Caco-2 (cell line): ENCODE measurements around the gene MRPS6. TPM values are rescaled to one million over a fixed set of nuclear protein-coding genes. Genes with fewer than 3 reads are reported as not detected.

Experiments used
- BruUV-seq: library from RNA; stranded (reverse); fragments of 400-500 nt; replicated peaks from 2 replicates; lab custom pipeline; 2021; lab: Mats Ljungman, UMichigan
- CTCF ChIA-PET: fragments of 300-600 bp; sonication (Branson Sonifier 250); formaldehyde crosslinking; loops from one replicate; lab custom pipeline; 2022; ENCODE audit warnings: antibody characterized with exemption; lab: Charles Lee
- POLR2A ChIA-PET: fragments of 300-600 bp; sonication (Branson Sonifier 250); formaldehyde crosslinking; loops from one replicate; lab custom pipeline; 2022; ENCODE audit warnings: antibody characterized with exemption; lab: Charles Lee
- DNase-seq, 2 experiments: peaks; one replicate each; pipeline versions ENCODE4 v3.0.0 to v3.0.0-alpha.2; 2020 to 2022
- H3K27me3 ChIP-seq: replicated peaks from 2 replicates; pipeline ENCODE4 v1.6.0; 2011; ENCODE audit warnings: low read length; ENCODE audit not compliant: control insufficient read depth, insufficient read depth
- H3K36me3 ChIP-seq: 2 replicates; pipeline ENCODE4 v1.5.1; 2011; ENCODE audit warnings: low read length; ENCODE audit not compliant: control insufficient read depth, insufficient read depth
- H3K4me1 ChIP-seq: fragments of 250-450 bp; sonication (Bioruptor Pico); 2 replicates; pipeline ENCODE4 v1.5.1; 2020; ENCODE audit warnings: mild to moderate bottlenecking
- H3K4me3 ChIP-seq: 2 replicates; pipeline ENCODE4 v1.5.1; 2011; ENCODE audit warnings: low read depth, mild to moderate bottlenecking, control low read depth, low read length
- H3K9me3 ChIP-seq: fragments of 250-450 bp; sonication (Bioruptor Pico); 2 replicates; pipeline ENCODE4 v1.5.1; 2020; ENCODE audit warnings: mild to moderate bottlenecking, moderate library complexity
- H3K27ac Mint-ChIP-seq: one replicate; pipeline ENCODE4 v1.8.0; 2022; ENCODE audit warnings: mixed read lengths; ENCODE audit not compliant: unreplicated experiment
- H3K27me3 Mint-ChIP-seq: one replicate; pipeline ENCODE4 v1.8.0; 2022; ENCODE audit warnings: mixed read lengths; ENCODE audit not compliant: insufficient read depth, unreplicated experiment
- H3K36me3 Mint-ChIP-seq: one replicate; pipeline ENCODE4 v1.8.0; 2022; ENCODE audit warnings: mild to moderate bottlenecking, mixed read lengths; ENCODE audit not compliant: insufficient read depth, unreplicated experiment
- H3K4me1 Mint-ChIP-seq: one replicate; pipeline ENCODE4 v1.8.0; 2022; ENCODE audit warnings: low read depth, mixed read lengths; ENCODE audit not compliant: unreplicated experiment
- H3K4me3 Mint-ChIP-seq: one replicate; pipeline ENCODE4 v1.8.0; 2022; ENCODE audit warnings: mild to moderate bottlenecking, moderate library complexity, mixed read lengths; ENCODE audit not compliant: unreplicated experiment
- H3K9me3 Mint-ChIP-seq: one replicate; pipeline ENCODE4 v1.8.0; 2022; ENCODE audit warnings: mixed read lengths; ENCODE audit not compliant: unreplicated experiment
- intact Hi-C: fragments of 100-400 bp; cut with micrococcal nuclease; formaldehyde crosslinking; loops from one replicate; pipeline ENCODE4 v1.10.0; 2022; ENCODE audit not compliant: unreplicated experiment
- total RNA-seq: library from RNA; stranded (reverse); gene quantifications from 2 replicates; pipeline ENCODE4 v1.2.3, GENCODE V29; 2022
- TF ChIP-seq, protein P1 (sequence below), 2 experiments: fragments of 200-600 bp in 1 of 2; IDR thresholded peaks; 1 replicate in 1 of 2; 2 replicates in 1 of 2; pipeline versions ENCODE4 v1.5.1 to v1.8.0; 2011 to 2022; ENCODE audit warnings: antibody characterized with exemption in 1 of 2, control low read depth in 1 of 2, inconsistent platforms in 1 of 2, low read depth in 1 of 2, low read length in 1 of 2, mild to moderate bottlenecking in 1 of 2, moderate library complexity in 1 of 2; ENCODE audit not compliant: insufficient read depth in 1 of 2, severe bottlenecking in 1 of 2, unreplicated experiment in 1 of 2

The MRPS6 gene
- total RNA-seq, 1 experiment from 2014 or later: 104 TPM

DNA sequence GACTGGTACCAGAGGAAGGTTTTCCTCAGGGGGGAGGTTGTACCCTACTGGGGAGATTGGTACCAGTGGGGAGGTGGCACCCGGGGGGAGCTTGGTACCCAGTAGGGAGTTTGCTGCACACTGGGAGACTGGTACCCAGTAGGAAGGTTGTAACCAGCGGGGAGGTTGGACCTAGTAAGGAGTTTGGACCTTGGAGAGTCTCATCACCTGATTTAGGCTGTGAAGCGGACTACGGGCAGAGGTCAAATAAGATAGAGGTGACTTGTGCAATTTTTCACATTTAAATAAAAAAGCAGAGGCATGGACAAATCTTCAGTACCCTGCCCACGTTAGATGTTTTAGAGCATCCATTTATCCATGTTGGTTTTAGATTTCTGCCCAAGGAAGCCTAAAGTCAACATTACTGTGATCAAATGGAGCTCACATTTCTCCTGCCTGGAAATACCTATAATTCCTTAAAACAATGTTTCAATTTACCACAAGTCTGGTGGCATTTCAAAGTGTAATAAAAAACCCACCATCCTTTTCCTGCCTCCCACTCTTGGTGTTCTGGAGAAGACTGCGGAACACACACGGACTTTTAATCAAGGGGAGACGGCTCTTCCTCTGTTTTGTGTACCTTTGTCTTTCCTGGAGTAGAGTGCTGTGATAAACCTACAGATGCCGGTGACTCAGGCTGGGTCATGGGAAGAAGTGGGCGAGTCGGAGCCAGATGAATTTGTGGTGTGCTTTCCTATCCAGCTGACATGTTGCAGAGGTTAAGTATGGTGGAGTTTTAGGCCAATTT is 36.2 kb upstream of the MRPS6 start:
- Mint-ChIP-seq H3K27me3 (no peaks in the 10 kb centered on the region), H3K36me3 (peaks cover 6% of the 10 kb centered on the region), H3K4me3 (no peak overlapping the region), H3K27ac (no peak overlapping the region), H3K4me1 (peaks cover 21% of the 10 kb centered on the region), H3K9me3 (peaks cover 8% of the 10 kb centered on the region)
- intact Hi-C loops: no loop called here
- Histone ChIP-seq H3K4me3 (no peak overlapping the region), H3K27me3 (no peaks in the 10 kb centered on the region), H3K9me3 (no peaks in the 10 kb centered on the region), H3K36me3 (no peaks in the 10 kb centered on the region), H3K4me1 (peaks cover 5% of the 10 kb centered on the region)
- BruUV-seq: no TSS peak
- POLR2A ChIA-PET: no interaction called here
- DNase-seq: no peak
- TF ChIP-seq, protein P1, sequence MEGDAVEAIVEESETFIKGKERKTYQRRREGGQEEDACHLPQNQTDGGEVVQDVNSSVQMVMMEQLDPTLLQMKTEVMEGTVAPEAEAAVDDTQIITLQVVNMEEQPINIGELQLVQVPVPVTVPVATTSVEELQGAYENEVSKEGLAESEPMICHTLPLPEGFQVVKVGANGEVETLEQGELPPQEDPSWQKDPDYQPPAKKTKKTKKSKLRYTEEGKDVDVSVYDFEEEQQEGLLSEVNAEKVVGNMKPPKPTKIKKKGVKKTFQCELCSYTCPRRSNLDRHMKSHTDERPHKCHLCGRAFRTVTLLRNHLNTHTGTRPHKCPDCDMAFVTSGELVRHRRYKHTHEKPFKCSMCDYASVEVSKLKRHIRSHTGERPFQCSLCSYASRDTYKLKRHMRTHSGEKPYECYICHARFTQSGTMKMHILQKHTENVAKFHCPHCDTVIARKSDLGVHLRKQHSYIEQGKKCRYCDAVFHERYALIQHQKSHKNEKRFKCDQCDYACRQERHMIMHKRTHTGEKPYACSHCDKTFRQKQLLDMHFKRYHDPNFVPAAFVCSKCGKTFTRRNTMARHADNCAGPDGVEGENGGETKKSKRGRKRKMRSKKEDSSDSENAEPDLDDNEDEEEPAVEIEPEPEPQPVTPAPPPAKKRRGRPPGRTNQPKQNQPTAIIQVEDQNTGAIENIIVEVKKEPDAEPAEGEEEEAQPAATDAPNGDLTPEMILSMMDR (IDR thresholded peaks at IDR 0.05; ENCODE audit: insufficient read depth in 1 of 2, low read depth in 1 of 2, low read length in 1 of 2, severe bottlenecking in 1 of 2, unreplicated experiment in 1 of 2): no peak
- CTCF ChIA-PET: no interaction called here

DNA sequence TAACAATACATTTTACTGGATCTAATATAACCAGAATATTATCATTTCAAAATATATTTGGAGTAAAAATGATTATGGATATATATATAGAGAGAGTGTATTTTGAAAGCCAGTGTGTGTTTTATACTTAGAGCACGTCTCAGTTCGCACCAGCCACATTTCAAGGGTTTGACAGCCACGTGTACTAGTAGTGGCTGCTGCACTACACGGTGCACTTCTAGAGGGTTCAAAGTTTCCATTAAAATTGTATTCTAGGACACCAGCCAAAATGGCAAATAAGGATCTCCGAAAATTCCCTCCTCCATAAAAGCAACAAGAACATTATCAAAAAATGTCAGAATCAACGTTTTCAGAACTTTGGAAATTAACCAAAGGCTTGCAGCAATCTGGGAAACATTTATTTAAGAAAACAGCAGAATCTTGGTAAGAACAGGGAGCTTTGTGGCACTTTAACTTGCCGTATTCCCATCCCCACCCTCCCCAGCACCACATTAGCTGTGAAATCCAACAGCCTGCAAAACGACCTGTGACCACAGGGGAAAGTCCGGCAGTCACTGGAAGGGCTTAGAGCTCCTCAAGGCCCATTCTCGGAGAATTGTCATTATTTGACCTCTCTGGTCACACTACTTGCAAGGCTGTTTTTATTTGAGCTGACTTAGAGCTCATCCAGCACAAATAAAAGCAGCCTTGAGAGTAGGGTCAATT is 33.5 kb upstream of the MRPS6 start:
- Mint-ChIP-seq H3K27me3 (no peaks in the 10 kb centered on the region), H3K4me3 (no peak overlapping the region), H3K36me3 (peaks cover 6% of the 10 kb centered on the region), H3K9me3 (peaks cover 8% of the 10 kb centered on the region), H3K27ac (no peak overlapping the region), H3K4me1 (peaks cover 15% of the 10 kb centered on the region)
- ChIA-PET CTCF (interaction anchor here (0.6 to 0.7 kb wide), 2 partner anchors 20 to 289 kb away, joined by 6 read pairs; no protein-coding TSS in a partner anchor), POLR2A (interaction anchor here (1.1 kb wide), 1 partner anchor 33 kb away, joined by 3 read pairs; the partner anchor contains the start of genes MRPS6 and SLC5A3)
- no peaks in the 10 kb centered on the region for H3K9me3 ChIP-seq
- no peaks in the 10 kb centered on the region for H3K36me3 ChIP-seq
- intact Hi-C loops: no loop called here
- BruUV-seq: no TSS peak
- H3K4me1 ChIP-seq: peaks cover 5% of the 10 kb centered on the region
- TF ChIP-seq, protein P1 (IDR thresholded peaks at IDR 0.05; ENCODE audit: insufficient read depth in 1 of 2, low read depth in 1 of 2, low read length in 1 of 2, severe bottlenecking in 1 of 2, unreplicated experiment in 1 of 2): peak in 1 of 2 experiments; percentile 15
- no peak for DNase-seq
- H3K27me3 ChIP-seq: no peaks in the 10 kb centered on the region
- H3K4me3 ChIP-seq: no peak overlapping the region

DNA sequence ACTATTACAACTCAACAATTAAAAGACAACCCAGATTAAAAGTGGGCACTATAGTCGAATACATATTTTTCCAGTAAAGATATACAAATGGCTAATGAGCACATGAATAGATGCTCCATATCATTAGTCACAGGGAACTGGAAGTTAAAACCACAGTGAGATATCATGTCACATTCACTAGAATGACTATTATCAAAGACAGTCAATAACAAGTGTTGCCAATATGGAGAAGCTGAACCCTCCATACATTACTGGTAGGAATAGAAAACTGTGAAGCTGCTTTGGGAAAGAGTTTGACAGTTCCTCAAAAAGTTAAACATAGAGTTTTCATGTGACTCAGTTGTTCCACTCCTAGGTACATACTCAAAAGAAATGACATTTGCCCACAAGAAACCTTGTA is 30.6 kb upstream of the MRPS6 start:
- ChIA-PET CTCF (no interaction called here), POLR2A (no interaction called here)
- H3K9me3 Mint-ChIP-seq: no peaks in the 10 kb centered on the region
- Histone ChIP-seq H3K4me1 (peaks cover 5% of the 10 kb centered on the region; the same call in 1 of the 2 replicates), H3K36me3 (no peaks in the 10 kb centered on the region), H3K4me3 (no peak overlapping the region), H3K27me3 (no peaks in the 10 kb centered on the region), H3K9me3 (no peaks in the 10 kb centered on the region)
- no TSS peak for BruUV-seq
- no peak for DNase-seq
- peaks cover 6% of the 10 kb centered on the region for H3K36me3 Mint-ChIP-seq
- no peaks in the 10 kb centered on the region for H3K27me3 Mint-ChIP-seq
- H3K4me1 Mint-ChIP-seq: no peaks in the 10 kb centered on the region
- no peak overlapping the region for H3K4me3 Mint-ChIP-seq
- H3K27ac Mint-ChIP-seq: no peak overlapping the region
- TF ChIP-seq, protein P1 (IDR thresholded peaks at IDR 0.05; ENCODE audit: insufficient read depth in 1 of 2, low read depth in 1 of 2, low read length in 1 of 2, severe bottlenecking in 1 of 2, unreplicated experiment in 1 of 2): no peak
- intact Hi-C loops: no loop called here
